ENCODE data around the gene CHRM1.

The CHRM1 gene

GRCh38 chr11:62931499-62932278 is 10.5 kb upstream of the CHRM1 start (continued):
- TF ChIP-seq ZNF530 (tag by site-specific recombination; IDR thresholded peaks at IDR 0.05; ENCODE audit: low read depth) (no peak), ZNF585B (tag by site-specific recombination; IDR thresholded peaks at IDR 0.05) (no peak), ZNF23 (tag by site-specific recombination; IDR thresholded peaks at IDR 0.05; ENCODE audit: borderline replicate concordance) (no peak), ZNF354C (tag by site-specific recombination; IDR thresholded peaks at IDR 0.05; ENCODE audit: borderline replicate concordance, low read depth) (no peak), ZNF555 (tag by site-specific recombination; conservative IDR thresholded peaks at IDR 0.05) (no peak), GLIS2 (tag by site-specific recombination; IDR thresholded peaks at IDR 0.05) (no peak), ZBTB48 (tag by site-specific recombination; IDR thresholded peaks at IDR 0.05) (no peak), ZNF629 (tag by site-specific recombination; IDR thresholded peaks at IDR 0.05) (0 out of 2 replicates have a peak, but pooled peaks have one; percentile 21), ZNF366 (tag by site-specific recombination; conservative IDR thresholded peaks at IDR 0.05) (peak; percentile 49), ZSCAN30 (tag by site-specific recombination; IDR thresholded peaks at IDR 0.05) (no peak), ZNF514 (tag by site-specific recombination; IDR thresholded peaks at IDR 0.05) (no peak), ZNF2 (tag by site-specific recombination; IDR thresholded peaks at IDR 0.05) (no peak), RBAK (tag by site-specific recombination; IDR thresholded peaks at IDR 0.05) (no peak), SP7 (tag by site-specific recombination; IDR thresholded peaks at IDR 0.05) (0 out of 2 replicates have a peak, but pooled peaks have one; percentile 41), PBX3 (CRISPR knock-in tag; IDR thresholded peaks at IDR 0.05) (no peak), ZBTB44 (tag by site-specific recombination; IDR thresholded peaks at IDR 0.05) (no peak), ZSCAN4 (tag by site-specific recombination; IDR thresholded peaks at IDR 0.05) (no peak)

GRCh38 chr11:62930666-62931065 is 9.5 kb upstream of the CHRM1 start:
- no peak overlapping the region for H3K4me3 ChIP-seq (ENCODE audit: low read depth, low read length)
- POLR2A ChIA-PET = no interaction called here
- CTCF ChIA-PET = interaction anchor here (1.1 to 2.0 kb wide), 5 partner anchors 8 to 93 kb away, joined by 3 to 15 read pairs (median 5); no protein-coding TSS in a partner anchor
- no peaks in the 10 kb centered on the region for H3K36me3 ChIP-seq (ENCODE audit: control insufficient read depth in 2 of 2, insufficient read depth in 1 of 2, low read length in 2 of 2)
- H3K9me3 ChIP-seq (ENCODE audit: control insufficient read depth, insufficient read depth, low read depth, low read length) = no peaks in the 10 kb centered on the region
- H3K27ac ChIP-seq (ENCODE audit: extremely low read depth, low read depth, low read length) = no peak overlapping the region
- H3K4me1 ChIP-seq (ENCODE audit: control insufficient read depth, insufficient read depth, low read length) = no peaks in the 10 kb centered on the region
- no peak for TF ChIP-seq MEIS1 (CRISPR knock-in tag; IDR thresholded peaks at IDR 0.05; ENCODE audit: borderline replicate concordance)
- no peak for TF ChIP-seq ZNF239 (tag by site-specific recombination; IDR thresholded peaks at IDR 0.05)
- TF ChIP-seq ZNF354C (tag by site-specific recombination; IDR thresholded peaks at IDR 0.05; ENCODE audit: borderline replicate concordance, low read depth) = no peak
- TF ChIP-seq ZNF223 (tag by site-specific recombination; IDR thresholded peaks at IDR 0.05) = no peak
- TF ChIP-seq ELK4 (IDR thresholded peaks at IDR 0.05; ENCODE audit: borderline replicate concordance, low read depth, low read length) = no peak
- no peak for TF ChIP-seq ZNF350 (tag by site-specific recombination; IDR thresholded peaks at IDR 0.05)
- no peak for TF ChIP-seq ZEB2 (tag by site-specific recombination; IDR thresholded peaks at IDR 0.05)
- TF ChIP-seq FEZF1 (tag by site-specific recombination; IDR thresholded peaks at IDR 0.05) = no peak
- no peak for TF ChIP-seq ZNF292 (tag by site-specific recombination; IDR thresholded peaks at IDR 0.05; ENCODE audit: borderline replicate concordance, low read depth)
- no peak for TF ChIP-seq EGR2 (tag by site-specific recombination; IDR thresholded peaks at IDR 0.05; ENCODE audit: low read depth)
- no peak for TF ChIP-seq BCL11B (tag by site-specific recombination; IDR thresholded peaks at IDR 0.05; ENCODE audit: low read depth)
- TF ChIP-seq INSM2 (tag by site-specific recombination; IDR thresholded peaks at IDR 0.05) = no peak
- no peak for TF ChIP-seq ZNF488 (tag by site-specific recombination; IDR thresholded peaks at IDR 0.05)
- TF ChIP-seq ZBTB20 (tag by site-specific recombination; IDR thresholded peaks at IDR 0.05) = no peak
